PFSK-1 (cell line): ENCODE data around the gene DNAJB13.

Experiments used
- FOXP2 ChIP-seq: optimal IDR thresholded peaks from 2 replicates; pipeline ENCODE3; 2011; ENCODE audit warnings: borderline replicate concordance, control low read depth, inconsistent platforms; ENCODE audit not compliant: insufficient read depth; ENCODE audit errors: extremely low read length, extremely low read depth
- POLR2AphosphoS5 ChIP-seq: IDR thresholded peaks from 2 replicates; pipeline ENCODE4 v1.6.1; 2012; ENCODE audit warnings: low read depth, mild to moderate bottlenecking, control low read depth, low read length, moderate library complexity
- REST ChIP-seq, 2 experiments: IDR thresholded peaks; 2 replicates each; pipeline versions ENCODE4 v1.6.1 to v1.8.0; 2011 to 2012; ENCODE audit warnings: low read depth in 2 of 2, low read length in 2 of 2, control low read depth in 1 of 2, inconsistent platforms in 1 of 2, mild to moderate bottlenecking in 1 of 2, moderate library complexity in 1 of 2; ENCODE audit not compliant: insufficient read depth in 1 of 2
- SIN3A ChIP-seq: IDR thresholded peaks from 2 replicates; pipeline ENCODE4 v1.6.1; 2012; ENCODE audit warnings: mild to moderate bottlenecking, low read length, moderate library complexity, borderline replicate concordance; ENCODE audit not compliant: insufficient read depth
- TAF1 ChIP-seq: IDR thresholded peaks from 2 replicates; pipeline ENCODE4 v1.6.1; 2012; ENCODE audit warnings: low read length, control low read depth, borderline replicate concordance; ENCODE audit not compliant: insufficient read depth

The DNAJB13 gene

GRCh38 chr11:74005721-74006517 lies 55.1 kb downstream of the DNAJB13 start:
- TF ChIP-seq TAF1 (no peak), SIN3A (no peak), POLR2AphosphoS5 (no peak), FOXP2 (no peak), REST (IDR thresholded peaks at IDR 0.05; ENCODE audit: insufficient read depth in 1 of 2, low read depth in 2 of 2, low read length in 2 of 2) (no peak)

- no peak for TF ChIP-seq REST (IDR thresholded peaks at IDR 0.05; ENCODE audit: insufficient read depth in 1 of 2, low read depth in 2 of 2, low read length in 2 of 2)
These were observed 56.0 kb downstream of the DNAJB13 start for GRCh38 chr11:74006743-74007304.

GRCh38 chr11:74007691-74008372 lies 57.0 kb downstream of the DNAJB13 start:
- TF ChIP-seq FOXP2 (no peak), POLR2AphosphoS5 (no peak), TAF1 (no peak), SIN3A (no peak), REST (IDR thresholded peaks at IDR 0.05; ENCODE audit: insufficient read depth in 1 of 2, low read depth in 2 of 2, low read length in 2 of 2) (no peak)

- TF ChIP-seq REST (IDR thresholded peaks at IDR 0.05; ENCODE audit: insufficient read depth in 1 of 2, low read depth in 2 of 2, low read length in 2 of 2), result no peak
- TF ChIP-seq SIN3A, result no peak
- TF ChIP-seq FOXP2, result no peak
- no peak for TF ChIP-seq TAF1
- no peak for TF ChIP-seq POLR2AphosphoS5
These were observed 57.8 kb downstream of the DNAJB13 start, which contains the start of gene UCP3 for GRCh38 chr11:74008373-74009229. TSS of gene UCP3 (minus strand) at chr11:74009085. CDS start at chr11:74007042, 2,043 bp downstream.
